ENCODE data around the gene PLXNA4. TPM values are rescaled to one million over a fixed set of nuclear protein-coding genes. Genes with fewer than 3 reads are reported as not detected.

The PLXNA4 gene
- total and polyA plus RNA-seq, 2 donors (not counting 1 experiment from before 2014, with no cell fraction given), result not detected

- ATAC-seq (ENCODE audit: low read depth), result no peak
- H3K4me3 Mint-ChIP-seq, result no peak overlapping the region
- H3K27me3 Mint-ChIP-seq, result peaks cover 24% of the 10 kb centered on the region
- H3K36me3 ChIP-seq (replicated peaks in 1 of 2; ENCODE audit: control extremely low read depth in 1 of 2, control insufficient read depth in 1 of 2, extremely low read depth in 1 of 2, insufficient read depth in 2 of 2, low read length in 1 of 2), result no peaks in the 10 kb centered on the region
- peaks cover 0 to 5% (median 0%) of the 10 kb centered on the region in 3 donors for H3K9me3 ChIP-seq (ENCODE audit: control extremely low read depth in 1 of 3, control insufficient read depth in 2 of 3, insufficient read depth in 1 of 3, low read length in 2 of 3)
- H3K4me1 ChIP-seq (ENCODE audit: control insufficient read depth in 2 of 2, insufficient read depth in 2 of 2, low read length in 2 of 2), result no peaks in the 10 kb centered on the region
- TF ChIP-seq EZH2 (IDR thresholded peaks at IDR 0.05; ENCODE audit: borderline replicate concordance, insufficient read depth, low read depth, low read length, poor library complexity, severe bottlenecking) (no peak), CTCF (IDR thresholded peaks at IDR 0.05) (no peak)
- H3K27ac ChIP-seq (ENCODE audit: low read length in 2 of 2), result no peak overlapping the region
- H2AFZ ChIP-seq (ENCODE audit: insufficient read depth, low read depth, low read length, poor library complexity, severe bottlenecking), result no peak overlapping the region
- no peaks in the 10 kb centered on the region for H3K27me3 ChIP-seq (replicated peaks in 1 of 4; ENCODE audit: control extremely low read depth in 1 of 4, control insufficient read depth in 3 of 4, insufficient read depth in 4 of 4, low read length in 3 of 4)
- H3K9me3 Mint-ChIP-seq (ENCODE audit: insufficient read depth), result no peaks in the 10 kb centered on the region
- no peak overlapping the region for H3K27ac Mint-ChIP-seq
- H3K4me2 ChIP-seq (replicated peaks; ENCODE audit: low read depth, low read length, poor library complexity, severe bottlenecking), result no peak overlapping the region
- ChIA-PET POLR2A (no interaction called here), CTCF (no interaction called here)
- DNase-seq, result no peak
- no peaks in the 10 kb centered on the region for H3K79me2 ChIP-seq (ENCODE audit: control insufficient read depth, insufficient read depth, low read length)
- no peak overlapping the region for H3K9ac ChIP-seq (ENCODE audit: low read length)
- no peak overlapping the region for H3K4me3 ChIP-seq (ENCODE audit: control extremely low read depth in 1 of 5, extremely low read depth in 1 of 5, insufficient read depth in 1 of 5, low read depth in 2 of 5, low read length in 4 of 5)
- intact Hi-C loops (cut with micrococcal nuclease), result no loop called here
- H3K4me1 Mint-ChIP-seq, result no peaks in the 10 kb centered on the region
- H4K20me1 ChIP-seq (ENCODE audit: control insufficient read depth, insufficient read depth, low read length, poor library complexity, severe bottlenecking), result no peaks in the 10 kb centered on the region
Observed at GRCh38 chr7:132350741-132351140, 225.5 kb downstream of the PLXNA4 start.

DNA sequence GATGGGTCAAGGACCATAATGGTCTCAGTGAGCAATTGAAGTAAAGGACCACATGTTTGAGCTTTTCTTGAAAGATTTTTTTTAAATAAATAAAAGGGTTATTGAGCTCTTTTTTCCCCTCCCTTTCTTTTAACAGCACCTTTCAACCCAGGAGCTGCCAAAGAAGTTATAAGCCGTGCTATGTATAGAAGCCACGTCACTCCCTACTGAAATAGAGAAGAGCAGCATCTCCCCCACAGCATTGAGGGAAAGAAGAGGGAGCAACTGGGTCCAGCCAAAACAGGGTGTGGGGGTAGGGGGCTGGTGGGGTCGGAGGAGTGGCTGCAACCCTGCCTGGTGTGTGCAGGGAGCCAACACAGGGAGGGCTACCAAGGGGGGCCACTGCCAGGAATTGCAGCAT is 227.2 kb downstream of the PLXNA4 start:
- Mint-ChIP-seq H3K4me3 (no peak overlapping the region), H3K27ac (no peak overlapping the region), H3K4me1 (no peaks in the 10 kb centered on the region), H3K27me3 (peaks cover 21% of the 10 kb centered on the region), H3K9me3 (ENCODE audit: insufficient read depth) (no peaks in the 10 kb centered on the region)
- Histone ChIP-seq H3K9me3 (ENCODE audit: control extremely low read depth in 1 of 3, control insufficient read depth in 2 of 3, insufficient read depth in 1 of 3, low read length in 2 of 3) (peaks cover 0 to 5% (median 0%) of the 10 kb centered on the region in 3 donors), H3K4me1 (ENCODE audit: control insufficient read depth in 2 of 2, insufficient read depth in 2 of 2, low read length in 2 of 2) (no peaks in the 10 kb centered on the region), H3K4me3 (ENCODE audit: control extremely low read depth in 1 of 5, extremely low read depth in 1 of 5, insufficient read depth in 1 of 5, low read depth in 2 of 5, low read length in 4 of 5) (no peak overlapping the region), H4K20me1 (ENCODE audit: control insufficient read depth, insufficient read depth, low read length, poor library complexity, severe bottlenecking) (no peaks in the 10 kb centered on the region), H2AFZ (ENCODE audit: insufficient read depth, low read depth, low read length, poor library complexity, severe bottlenecking) (no peak overlapping the region), H3K36me3 (replicated peaks in 1 of 2; ENCODE audit: control extremely low read depth in 1 of 2, control insufficient read depth in 1 of 2, extremely low read depth in 1 of 2, insufficient read depth in 2 of 2, low read length in 1 of 2) (no peaks in the 10 kb centered on the region), H3K27me3 (replicated peaks in 1 of 4; ENCODE audit: control extremely low read depth in 1 of 4, control insufficient read depth in 3 of 4, insufficient read depth in 4 of 4, low read length in 3 of 4) (no peaks in the 10 kb centered on the region), H3K27ac (ENCODE audit: low read length in 2 of 2) (no peak overlapping the region), H3K9ac (ENCODE audit: low read length) (no peak overlapping the region), H3K4me2 (replicated peaks; ENCODE audit: low read depth, low read length, poor library complexity, severe bottlenecking) (no peak overlapping the region), H3K79me2 (ENCODE audit: control insufficient read depth, insufficient read depth, low read length) (no peaks in the 10 kb centered on the region)
- ATAC-seq (ENCODE audit: low read depth) (no peak), DNase-seq (no peak)
- TF ChIP-seq EZH2 (IDR thresholded peaks at IDR 0.05; ENCODE audit: borderline replicate concordance, insufficient read depth, low read depth, low read length, poor library complexity, severe bottlenecking), result no peak
- TF ChIP-seq CTCF (IDR thresholded peaks at IDR 0.05), result no peak
- CTCF ChIA-PET, result no interaction called here
- intact Hi-C loops (cut with micrococcal nuclease), result no loop called here
- POLR2A ChIA-PET, result no interaction called here
- WGBS (ENCODE audit: insufficient coverage), result 56% methylated on average over 1 of the region's 3 CpGs

Measured in B cell (primary cell).